Pancreas (tissue), 10 donors: Measurements from ENCODE around the gene HAND2. TPM values are rescaled to one million over a fixed set of nuclear protein-coding genes. Genes with fewer than 3 reads are reported as not detected.

Experiments
- ATAC-seq, 4 donors: fragments of 200-7000 bp; cut with Tn5 transposase; one replicate each; pipeline versions ENCODE4 v1.8.0 to v1.9.1; 2020; ENCODE audit warnings: mild to moderate bottlenecking in 4 of 4, moderate library complexity in 4 of 4
- DNase-seq, 6 donors: peaks; one replicate each; pipeline ENCODE4 v3.0.0-alpha.2; 2020
- FAIRE-seq: peaks from 2 replicates; lab custom pipeline; 2012; peaks lifted over from hg19 to GRCh38; lab: Jason Lieb, UNC
- H3K27ac ChIP-seq, 4 donors: fragments of 200-600 bp; sonication (generic); 1 replicate in 3 of 4; 2 replicates in 1 of 4; pipeline versions ENCODE4 v1.5.0 to v1.8.0; 2020
- H3K27me3 ChIP-seq, 4 donors: fragments of 200-600 bp; one replicate each; pipeline ENCODE4 v1.8.0; 2021
- H3K36me3 ChIP-seq, 3 donors: fragments of 200-600 bp; sonication (generic) in 1 of 3; one replicate each; pipeline versions ENCODE4 v1.5.0 to v1.8.0; 2020 to 2021
- H3K4me1 ChIP-seq, 3 donors: fragments of 200-600 bp; one replicate each; pipeline ENCODE4 v1.8.0; 2021
- H3K4me3 ChIP-seq, 4 donors: fragments of 200-600 bp; sonication (generic) in 2 of 4; one replicate each; pipeline versions ENCODE4 v1.5.0 to v1.8.0; 2020 to 2021
- H3K9me3 ChIP-seq, 4 donors: fragments of 200-600 bp; one replicate each; pipeline ENCODE4 v1.8.0; 2021
- CTCF ChIP-seq, 4 donors: fragments of 200-600 bp; sonication (generic) in 3 of 4; IDR thresholded peaks; one replicate each; pipeline versions ENCODE4 v1.5.0 to v1.8.0; 2021; ENCODE audit warnings: antibody characterized with exemption in 4 of 4
- WGBS, 2 donors: extraction: QIAGEN DNeasy Blood & Tissue Kit; methylation state at CpG; one replicate each; pipeline ENCODE4 v1.1.7; 2013; 5-methylcytosine and 5-hydroxymethylcytosine counted together
- intact Hi-C, 3 donors: fragments of 100-400 bp; cut with DNase I; formaldehyde crosslinking; loops; one replicate each; pipeline versions ENCODE4 v1.11.1 to v1.14.2; 2022
- polyA plus RNA-seq, 2 donors: library from polyadenylated mRNA; stranded (reverse); fragments of 200-250 nt; gene quantifications; one replicate each; pipeline ENCODE4 v1.2.3, GENCODE V29; 2013
- total RNA-seq, 6 donors: library from RNA; stranded (reverse); fragmentation: NEBNext Ultra II Directional in 4 of 6; extraction: Animal tissue kit (Norgen Biotek cat#: 25700) in 4 of 6; gene quantifications; one replicate each; pipeline versions ENCODE4 v1.2.1 to v1.2.4, GENCODE V29; 2021 to 2023
- donor health status: healthy with polysubstance abuse.
- donor health status: DM: no; HTN: no; CAD: no; lungs with moderate emphysema.
- donor health status: DM: no; HTN: no; CAD: no.
- donor health status: control.
- donor health status: control.
- donor health status: Bipolar disorder and iron deficiency.
- donor health status: DM: yes; HTN: yes; CAD: no.
- donor health status: DM: no; HTN: no; CAD: no.
- donor health status: DM: no; HTN: no; CAD: no.
- donor health status: DM: yes; HTN: yes; CAD: no.

The HAND2 gene
- total and polyA plus RNA-seq, 8 donors, result 1.7 to 11.4 (median 3.5) TPM

GRCh38 chr4:173530326-173531085 lies 477 bp upstream of the HAND2 start:
- WGBS, 2 donors, result 4 to 6% methylated on average over 34 of the region's 34 CpGs

GRCh38 chr4:173528378-173529321 lies 1.4 kb downstream of the HAND2 start:
- Histone ChIP-seq H3K27me3 (peaks cover 0 to 27% (median 10%) of the 10 kb centered on the region in 4 donors), H3K27ac (peak overlapping the region in 2 of 4 donors; percentile 30 to 42), H3K9me3 (no peaks in the 10 kb centered on the region), H3K4me1 (no peaks in the 10 kb centered on the region), H3K4me3 (peak overlapping the region; percentile 21 to 57 (median 34)), H3K36me3 (no peaks in the 10 kb centered on the region)
- peak in 2 of 6 donors; percentile 23 to 74 for DNase-seq
- intact Hi-C loops, result no loop called here
- FAIRE-seq, result no peak
- no peak for TF ChIP-seq CTCF (IDR thresholded peaks at IDR 0.05)
- WGBS, 2 donors, result 4 to 5% methylated on average over 69 to 75 of the region's 75 CpGs
- peak in 2 of 4 donors; percentile 11 to 38 for ATAC-seq

More at GRCh38 chr4:173530326-173531085, 477 bp upstream of the HAND2 start:
- FAIRE-seq, result no peak
- H3K4me3 ChIP-seq, result peak overlapping the region in 3 of 4 donors; percentile 18 to 57 (median 43)
- no peak for TF ChIP-seq CTCF (IDR thresholded peaks at IDR 0.05)
- no peaks in the 10 kb centered on the region for H3K9me3 ChIP-seq
- ATAC-seq, result peak in 1 of 4 donors; percentile 5
- no peaks in the 10 kb centered on the region for H3K36me3 ChIP-seq
- H3K27ac ChIP-seq, result peak overlapping the region in 2 of 4 donors; percentile 7 to 41
- H3K27me3 ChIP-seq, result peaks cover 0 to 27% (median 10%) of the 10 kb centered on the region in 4 donors
- intact Hi-C loops, result no loop called here
- no peak for DNase-seq
- no peaks in the 10 kb centered on the region for H3K4me1 ChIP-seq

GRCh38 chr4:173527103-173527891 lies 2.7 kb downstream of the HAND2 start:
- DNase-seq (no peak), ATAC-seq (no peak), FAIRE-seq (no peak)
- TF ChIP-seq CTCF (IDR thresholded peaks at IDR 0.05), result no peak
- Histone ChIP-seq H3K27me3 (peaks cover 0 to 24% (median 12%) of the 10 kb centered on the region in 4 donors), H3K4me1 (no peaks in the 10 kb centered on the region), H3K4me3 (peak overlapping the region in 2 of 4 donors; percentile 43 to 57), H3K27ac (peak overlapping the region in 1 of 4 donors; percentile 42), H3K9me3 (no peaks in the 10 kb centered on the region), H3K36me3 (no peaks in the 10 kb centered on the region)
- intact Hi-C loops, result no loop called here
- WGBS, 2 donors, result 43 to 45% methylated on average over 42 of the region's 42 CpGs

GRCh38 chr4:173526724-173527102 lies 3.3 kb downstream of the HAND2 start:
- H3K4me3 ChIP-seq, result peak overlapping the region in 2 of 4 donors; percentile 43 to 57
- DNase-seq (no peak), ATAC-seq (no peak), FAIRE-seq (no peak)
- H3K27ac ChIP-seq, result no peak overlapping the region
- no peaks in the 10 kb centered on the region for H3K4me1 ChIP-seq
- TF ChIP-seq CTCF (IDR thresholded peaks at IDR 0.05), result no peak
- no peaks in the 10 kb centered on the region for H3K9me3 ChIP-seq
- peaks cover 0 to 24% (median 12%) of the 10 kb centered on the region in 4 donors for H3K27me3 ChIP-seq
- intact Hi-C loops, result no loop called here
- H3K36me3 ChIP-seq, result no peaks in the 10 kb centered on the region
- WGBS, 2 donors, result 53 to 56% methylated on average over 13 of the region's 13 CpGs
